RWPE2 (cell line): ENCODE results near the gene GNAT2.
A peak's percentile ranks its signal among the peaks of the same experiment; 100 is the strongest.

ENCODE experiments used
- ATAC-seq: fragments of 200-7000 bp; cut with Tn5 transposase; 3 replicates; pipeline ENCODE4 v1.9.1; 2021; ENCODE audit warnings: low read depth
- DNase-seq: peaks from one replicate; pipeline ENCODE4 v3.0.0-alpha.2; 2020; ENCODE audit warnings: low spot score
- H3K27ac ChIP-seq: fragments of 450-650 bp; 2 replicates; pipeline ENCODE4 v1.5.1; 2017; ENCODE audit warnings: mild to moderate bottlenecking; ENCODE audit not compliant: poor library complexity, severe bottlenecking
- H3K27me3 ChIP-seq: fragments of 250-450 bp; sonication (Bioruptor Pico); 2 replicates; pipeline ENCODE4 v1.5.1; 2021; ENCODE audit warnings: mild to moderate bottlenecking, moderate library complexity; ENCODE audit not compliant: insufficient read depth, poor library complexity, severe bottlenecking
- H3K36me3 ChIP-seq: fragments of 250-450 bp; sonication (Bioruptor Pico); 2 replicates; pipeline ENCODE4 v1.5.1; 2020; ENCODE audit warnings: low read depth, mild to moderate bottlenecking, moderate library complexity
- H3K4me1 ChIP-seq: fragments of 250-450 bp; sonication (Bioruptor Pico); 2 replicates; pipeline ENCODE4 v1.5.1; 2021; ENCODE audit warnings: mild to moderate bottlenecking, moderate library complexity; ENCODE audit not compliant: insufficient read depth, poor library complexity, severe bottlenecking
- H3K4me3 ChIP-seq: fragments of 250-450 bp; sonication (Bioruptor Pico); 2 replicates; pipeline ENCODE4 v1.5.1; 2021; ENCODE audit warnings: mild to moderate bottlenecking, moderate library complexity; ENCODE audit not compliant: severe bottlenecking
- H3K9me3 ChIP-seq: fragments of 250-450 bp; sonication (Bioruptor Pico); 2 replicates; pipeline ENCODE4 v1.5.1; 2021; ENCODE audit warnings: mild to moderate bottlenecking, moderate library complexity; ENCODE audit not compliant: severe bottlenecking
- CTCF ChIP-seq: fragments of 450-650 bp; IDR thresholded peaks from one replicate; pipeline ENCODE4 v1.5.1; 2017; ENCODE audit warnings: mild to moderate bottlenecking, moderate library complexity; ENCODE audit not compliant: poor library complexity, severe bottlenecking

Gene GNAT2

DNA sequence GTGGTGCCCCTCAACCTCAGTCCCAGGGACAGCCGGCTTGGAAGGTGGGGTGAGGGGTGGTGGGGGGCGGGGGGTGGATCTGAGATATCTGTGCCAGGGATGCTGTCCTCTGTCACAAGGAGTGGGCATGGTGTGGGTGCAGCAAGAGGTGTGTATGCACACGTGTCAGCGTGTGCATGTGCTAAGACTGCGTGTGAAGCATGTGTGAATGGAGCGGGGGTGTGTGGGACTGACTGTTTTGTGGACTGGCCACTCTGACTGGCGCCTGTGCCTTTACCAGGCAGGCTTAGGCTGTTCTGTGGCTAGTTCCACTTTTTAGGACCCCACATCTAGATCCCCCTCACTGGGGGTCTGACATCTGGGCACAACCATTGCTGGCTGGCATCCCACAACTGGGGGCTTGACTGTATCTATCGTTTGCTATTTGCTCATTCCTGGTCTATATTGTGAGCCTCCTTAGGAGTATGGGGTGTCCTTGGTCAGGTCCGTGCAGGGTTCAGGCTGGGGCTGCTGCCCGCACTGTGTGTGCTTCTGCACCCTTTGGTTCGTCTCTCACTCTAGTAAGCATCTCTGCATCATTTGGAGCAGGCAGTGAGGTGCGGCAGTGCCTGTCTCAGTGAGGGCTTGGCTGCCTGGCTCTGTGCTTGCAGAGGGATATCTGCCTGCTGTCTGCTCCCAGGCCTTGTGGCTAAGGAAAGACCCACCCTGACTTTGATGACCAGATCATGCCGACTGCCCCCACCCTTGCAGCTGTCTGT, 2.1 kb upstream of the GNAT2 start:
- Histone ChIP-seq H3K4me1 (peaks cover 5% of the 10 kb centered on the region), H3K4me3 (peak overlapping the region; percentile 56), H3K36me3 (no peaks in the 10 kb centered on the region), H3K9me3 (no peaks in the 10 kb centered on the region), H3K27me3 (no peaks in the 10 kb centered on the region), H3K27ac (peak overlapping the region; percentile 82)
- no peak for TF ChIP-seq CTCF
- DNase-seq (no peak), ATAC-seq (no peak)

DNA sequence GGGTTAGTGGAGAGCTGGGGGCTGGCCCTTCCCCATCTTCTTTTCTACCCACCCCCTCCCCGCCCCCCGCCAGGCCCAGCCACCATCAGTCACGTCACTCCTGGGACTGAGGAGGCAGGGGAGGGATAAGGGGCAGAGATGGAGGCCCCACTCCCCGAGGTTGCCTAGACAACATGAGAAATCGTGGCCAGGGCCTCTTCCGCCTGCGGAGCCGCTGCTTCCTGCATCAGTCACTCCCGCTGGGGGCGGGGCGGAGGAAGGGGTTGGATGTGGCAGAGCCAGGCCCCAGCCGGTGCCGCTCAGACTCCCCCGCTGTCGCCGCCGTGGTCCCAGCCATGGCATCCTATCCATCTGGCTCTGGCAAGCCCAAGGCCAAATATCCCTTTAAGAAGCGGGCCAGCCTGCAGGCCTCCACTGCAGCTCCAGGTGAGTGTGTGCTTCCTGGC, 1.4 kb upstream of the GNAT2 start:
- no peak for TF ChIP-seq CTCF
- ATAC-seq, result peak; percentile 80
- Histone ChIP-seq H3K9me3 (no peaks in the 10 kb centered on the region), H3K36me3 (no peaks in the 10 kb centered on the region), H3K4me1 (peaks cover 5% of the 10 kb centered on the region), H3K27ac (peak overlapping the region; percentile 82), H3K4me3 (peak overlapping the region; percentile 56), H3K27me3 (no peaks in the 10 kb centered on the region)
- peak; percentile 95 for DNase-seq

DNA sequence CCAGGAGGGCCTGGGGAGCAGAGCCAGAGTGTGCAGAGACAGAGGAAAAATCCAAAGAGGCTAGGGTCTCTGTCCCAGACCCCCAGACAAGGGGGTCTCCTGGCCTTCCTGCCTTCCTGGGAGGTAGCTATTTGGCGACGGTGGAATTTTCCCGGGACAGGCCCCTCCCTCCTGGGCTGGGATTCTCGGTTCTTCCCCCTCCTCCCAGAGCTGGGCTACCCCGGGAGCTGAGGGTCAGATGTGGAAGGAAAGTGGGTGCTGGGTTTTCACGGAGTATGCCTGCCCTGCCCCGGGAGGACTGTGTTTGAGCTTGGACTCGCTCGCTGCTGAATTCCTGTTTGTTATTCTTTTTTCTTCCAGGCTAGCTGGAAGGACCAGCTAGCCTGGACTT, 980 bp upstream of the GNAT2 start:
- H3K36me3 ChIP-seq, result no peaks in the 10 kb centered on the region
- H3K27ac ChIP-seq, result peak overlapping the region; percentile 82
- H3K9me3 ChIP-seq, result no peaks in the 10 kb centered on the region
- H3K4me3 ChIP-seq, result peak overlapping the region; percentile 56
- no peak for TF ChIP-seq CTCF
- peaks cover 5% of the 10 kb centered on the region for H3K4me1 ChIP-seq
- ATAC-seq (peak; percentile 40), DNase-seq (no peak)
- H3K27me3 ChIP-seq, result no peaks in the 10 kb centered on the region

GRCh38 chr1:109618661-109619575, 498 bp downstream of the GNAT2 start:
- peaks cover 5% of the 10 kb centered on the region for H3K4me1 ChIP-seq
- H3K27me3 ChIP-seq, result no peaks in the 10 kb centered on the region
- H3K4me3 ChIP-seq, result peak overlapping the region; percentile 56
- ATAC-seq (no peak), DNase-seq (no peak)
- no peaks in the 10 kb centered on the region for H3K36me3 ChIP-seq
- H3K9me3 ChIP-seq, result no peaks in the 10 kb centered on the region
- H3K27ac ChIP-seq, result peak overlapping the region; percentile 82
- TF ChIP-seq CTCF, result no peak
